Adrenal gland (tissue), 5 donors: Measurements from ENCODE around the gene AACS.

ENCODE experiments used
- CTCF ChIP-seq, 6 experiments: fragments of 450-650 bp in 4 of 6; fragments of 200-600 bp in 2 of 6; sonication (generic) in 1 of 6; IDR thresholded peaks; 1 replicate in 5 of 6; 2 replicates in 1 of 6; pipeline versions ENCODE4 v1.5.1 to v1.8.0; 2016 to 2021; ENCODE audit warnings: antibody characterized with exemption in 6 of 6, mild to moderate bottlenecking in 2 of 6, moderate library complexity in 1 of 6
- POLR2A ChIP-seq, 2 donors: fragments of 450-650 bp; IDR thresholded peaks; one replicate each; pipeline ENCODE4 v1.6.1; 2017; ENCODE audit warnings: antibody characterized with exemption in 2 of 2, mild to moderate bottlenecking in 2 of 2, moderate library complexity in 1 of 2
- donor health status: DM: no; HTN: no; CAD: no.

- TF ChIP-seq CTCF (IDR thresholded peaks at IDR 0.05): no peak
- no peak for TF ChIP-seq POLR2A (IDR thresholded peaks at IDR 0.05)
Measured at GRCh38 chr12:125131958-125132357, 66.7 kb downstream of the AACS start.
